Inferior parietal cortex (tissue), 1 donor: ENCODE results near the gene CIITA.
A peak's percentile ranks its signal among the peaks of the same experiment; 100 is the strongest.

Source experiments
- DNase-seq: peaks from one replicate; pipeline ENCODE4 v3.0.0-alpha.2; 2016; ENCODE audit errors: extremely low spot score

CIITA gene

DNA sequence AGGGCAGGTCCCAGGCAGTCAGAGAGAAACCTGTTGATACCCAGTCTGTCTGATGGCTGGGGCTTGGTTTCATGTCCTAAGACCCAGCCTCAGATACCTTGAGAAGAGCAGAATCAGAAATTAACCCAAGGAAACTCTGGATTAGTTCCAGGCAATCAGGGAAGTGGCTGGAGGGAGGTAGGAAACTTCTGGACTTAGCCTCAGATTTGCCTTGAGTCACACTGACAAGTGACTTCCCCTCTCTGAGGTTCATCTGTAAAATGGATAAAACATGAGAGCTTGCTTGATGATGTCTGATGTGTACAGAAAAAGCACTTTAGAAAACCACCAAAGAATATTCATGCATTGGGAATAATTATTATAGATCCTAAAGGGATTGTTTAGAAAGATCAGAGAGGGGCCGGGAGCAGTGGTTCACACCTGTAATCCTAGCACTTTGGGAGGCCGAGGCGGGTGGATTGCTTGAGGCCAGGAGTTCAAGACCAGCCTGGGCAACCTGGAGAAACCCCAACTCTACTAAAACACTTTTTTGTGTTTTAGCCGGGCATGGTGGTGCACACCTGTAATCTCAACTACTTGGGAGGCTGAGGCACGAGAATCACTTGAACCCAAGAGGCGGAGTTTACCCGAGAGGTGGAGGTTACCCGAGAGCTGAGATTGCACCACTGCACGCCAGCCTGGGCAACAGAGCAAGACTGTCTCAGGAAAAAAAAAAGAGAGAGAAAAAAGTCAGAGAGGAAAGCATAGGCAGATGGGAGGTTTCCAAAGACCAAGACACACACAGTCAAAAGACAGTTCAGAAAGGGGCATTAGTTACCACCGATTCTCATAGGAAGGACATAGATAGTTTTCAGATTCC lies 3.8 kb downstream of the CIITA start:
- DNase-seq: no peak

DNA sequence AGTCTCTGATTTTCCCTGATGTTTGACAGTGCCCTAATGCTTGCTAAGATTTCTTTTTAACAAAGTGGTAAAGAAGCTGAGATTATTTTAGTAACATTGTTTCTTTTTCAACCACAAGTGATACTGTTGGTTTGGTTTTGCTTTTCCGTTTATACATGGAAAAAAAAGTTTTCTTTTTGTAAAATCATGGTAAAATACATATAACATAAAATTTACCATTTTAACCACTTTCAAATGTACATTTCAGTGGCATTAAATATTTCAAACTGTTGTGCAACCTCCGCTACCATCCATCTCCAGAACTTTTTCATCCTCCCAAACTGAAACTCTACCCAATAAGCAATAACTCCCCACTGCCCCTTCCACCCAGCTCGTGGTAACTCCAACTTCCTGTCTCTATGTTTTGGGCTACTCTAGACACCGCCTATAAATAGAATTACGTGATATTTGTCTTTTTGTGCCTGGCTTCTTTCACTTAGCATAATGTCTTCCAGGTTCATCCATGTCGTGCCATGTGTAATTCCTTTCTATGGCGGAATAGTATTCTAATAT lies 4.6 kb downstream of the CIITA start:
- no peak for DNase-seq

DNA sequence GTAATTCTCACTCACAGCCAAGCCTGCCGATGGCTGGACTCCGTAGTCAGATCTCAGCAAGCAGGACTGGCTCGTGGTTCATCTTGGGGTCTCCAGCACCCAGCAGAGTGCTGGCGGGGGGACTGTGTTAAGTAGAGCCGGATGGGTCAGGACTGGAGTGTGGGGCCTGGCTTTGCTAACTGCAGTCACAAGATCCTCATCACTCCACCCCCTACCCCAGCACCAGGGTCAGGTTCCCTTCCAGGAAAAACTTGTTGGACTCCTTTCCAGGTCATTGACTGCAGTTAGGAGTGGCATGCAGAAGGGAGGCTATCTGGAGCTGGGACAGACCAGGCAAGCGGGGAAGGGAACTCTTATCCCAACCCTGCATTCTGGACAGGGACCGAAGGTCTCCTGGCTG lies 6.0 kb downstream of the CIITA start:
- DNase-seq: no peak

DNA sequence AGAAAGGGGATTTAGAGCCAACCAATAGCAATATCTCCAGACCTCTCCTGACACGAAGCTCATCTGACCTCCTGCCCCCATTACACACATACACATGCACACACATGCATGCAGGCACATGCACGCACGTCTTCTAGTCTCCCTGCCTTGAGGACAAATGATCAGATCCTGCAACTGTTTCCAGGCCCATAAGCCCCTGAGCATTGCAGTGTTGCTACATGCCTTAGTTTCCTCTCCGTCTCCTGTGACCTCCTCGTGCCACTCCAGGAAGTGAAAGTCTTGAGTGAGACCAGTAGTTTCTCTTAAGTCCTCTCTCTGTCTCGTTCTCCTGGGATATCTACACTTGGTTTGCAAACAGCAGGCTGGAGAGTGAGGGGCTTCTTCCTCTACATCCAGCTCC lies 8.2 kb downstream of the CIITA start:
- no peak for DNase-seq

DNA sequence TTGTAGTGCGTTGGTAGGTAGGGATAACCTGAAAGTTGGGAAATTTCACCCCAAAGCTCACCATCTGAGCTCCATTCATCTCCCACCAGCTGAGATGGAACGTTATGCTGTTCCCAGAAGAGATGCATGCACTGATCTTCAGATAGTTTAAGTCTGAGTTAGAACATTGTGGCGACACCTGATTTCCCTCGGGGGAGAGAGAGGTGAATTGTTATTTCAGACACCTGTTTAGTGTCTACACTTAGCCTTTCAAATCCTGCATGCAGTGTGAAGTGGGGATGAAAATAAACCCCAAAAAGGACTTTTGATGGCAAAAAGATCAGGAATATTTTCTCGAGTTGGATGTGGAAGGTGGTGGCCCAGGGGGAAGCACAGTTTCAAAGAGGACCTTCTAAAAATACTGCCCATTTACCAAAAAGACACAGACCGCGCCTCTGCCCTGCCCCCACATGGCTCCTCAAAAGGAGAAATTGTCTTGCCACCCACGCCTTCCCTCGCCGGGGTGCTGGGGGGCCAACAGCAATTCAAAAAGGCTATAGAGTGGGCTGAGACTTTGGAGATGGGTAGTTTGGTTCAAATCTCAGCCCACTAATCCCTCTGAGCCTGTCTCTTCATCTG lies 11.4 kb downstream of the CIITA start:
- no peak for DNase-seq

DNA sequence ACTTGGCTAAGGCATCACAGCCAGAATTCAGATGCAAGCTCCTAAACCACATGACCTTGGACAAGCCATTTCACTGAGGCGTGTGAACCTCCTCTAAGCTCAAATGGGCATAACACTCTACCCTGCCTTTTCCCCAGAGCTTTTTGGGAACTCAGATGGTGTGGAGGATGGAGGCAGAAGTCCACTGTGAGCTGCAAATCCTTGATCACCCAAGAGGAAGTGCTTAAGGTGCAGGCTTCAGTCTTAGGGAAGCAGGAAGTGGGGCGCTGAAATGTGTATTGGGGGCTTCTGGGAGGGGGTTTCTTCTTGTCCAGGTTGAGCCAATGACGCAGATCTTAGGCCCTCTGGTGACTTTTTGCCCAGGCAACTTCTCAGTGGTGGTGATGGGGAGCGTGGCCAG lies 12.9 kb downstream of the CIITA start:
- DNase-seq: no peak

DNA sequence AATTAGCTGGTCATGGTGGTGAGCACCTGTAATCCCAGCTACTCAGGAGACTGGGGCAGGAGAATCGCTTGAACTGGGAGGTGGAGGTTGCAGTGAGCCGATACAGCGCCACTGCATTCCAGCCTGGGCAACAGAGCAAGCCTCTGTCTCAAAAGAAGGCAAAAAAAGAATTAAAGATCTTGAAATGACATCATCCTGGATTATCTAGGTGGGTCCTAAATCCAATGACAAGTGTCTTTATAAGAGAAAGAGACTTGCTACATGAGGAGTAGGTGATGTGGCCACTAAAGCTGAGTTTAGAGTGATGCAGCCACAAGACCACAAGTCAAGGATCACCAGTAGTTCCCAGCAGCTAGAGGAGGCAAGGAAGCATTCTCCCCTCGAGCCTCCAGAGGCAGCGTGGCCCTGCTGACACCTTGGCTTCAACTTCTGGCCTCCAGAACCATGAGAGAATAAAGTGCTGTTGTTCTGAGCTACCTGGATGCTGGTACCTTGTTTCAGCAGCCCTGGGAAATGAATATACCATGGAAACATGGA lies 15.8 kb downstream of the CIITA start:
- no peak for DNase-seq

DNA sequence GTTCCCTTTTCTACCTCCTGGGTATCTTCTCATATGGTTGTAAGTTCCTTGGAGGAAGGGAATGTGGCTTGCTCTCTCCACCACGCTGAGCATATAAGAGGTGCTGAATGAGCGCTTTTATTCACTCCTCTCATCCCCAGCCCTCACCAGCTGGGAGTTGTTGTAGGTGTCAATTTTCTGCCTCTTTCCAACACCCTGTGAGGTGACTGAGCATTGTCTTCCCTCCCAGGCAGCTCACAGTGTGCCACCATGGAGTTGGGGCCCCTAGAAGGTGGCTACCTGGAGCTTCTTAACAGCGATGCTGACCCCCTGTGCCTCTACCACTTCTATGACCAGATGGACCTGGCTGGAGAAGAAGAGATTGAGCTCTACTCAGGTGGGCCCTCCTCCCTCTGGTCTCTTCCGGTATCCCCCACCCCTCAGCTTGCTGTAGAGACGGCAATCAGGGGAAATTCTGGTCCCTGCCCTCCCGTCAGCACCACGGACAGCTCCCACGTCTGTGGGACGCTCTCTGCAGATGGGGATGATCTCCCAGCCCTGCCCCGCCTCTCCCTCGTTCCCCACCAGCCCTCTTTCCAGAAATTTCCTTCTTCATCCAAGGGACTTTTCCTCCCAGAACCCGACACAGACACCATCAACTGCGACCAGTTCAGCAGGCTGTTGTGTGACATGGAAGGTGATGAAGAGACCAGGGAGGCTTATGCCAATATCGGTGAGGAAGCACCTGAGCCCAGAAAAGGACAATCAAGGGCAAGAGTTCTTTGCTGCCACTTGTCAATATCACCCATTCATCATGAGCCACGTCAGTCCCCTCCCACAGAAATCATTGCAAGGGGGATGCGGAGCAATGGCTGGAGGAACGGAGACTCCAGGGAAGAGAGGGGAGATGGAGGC lies 18.3 kb downstream of the CIITA start:
- no peak for DNase-seq

DNA sequence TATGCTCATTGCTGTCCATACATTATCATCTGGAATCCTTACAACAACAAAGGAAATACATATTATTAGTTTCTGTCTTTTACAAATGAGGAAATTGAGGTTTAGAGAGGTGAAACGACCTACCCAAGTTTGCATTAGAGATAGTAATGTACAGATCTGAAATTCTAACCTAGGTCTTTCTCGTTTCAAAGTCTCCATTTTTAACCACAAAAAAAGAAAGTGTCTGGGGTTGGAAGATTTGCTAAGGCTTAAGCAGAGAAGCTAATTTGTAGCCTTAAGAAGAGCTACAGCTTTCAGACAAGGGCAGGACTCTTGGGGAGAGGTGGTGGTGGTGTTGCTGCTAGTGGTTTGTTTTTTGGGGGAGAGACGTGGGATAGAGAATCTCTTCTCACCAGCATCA lies 19.2 kb downstream of the CIITA start:
- DNase-seq: no peak

DNA sequence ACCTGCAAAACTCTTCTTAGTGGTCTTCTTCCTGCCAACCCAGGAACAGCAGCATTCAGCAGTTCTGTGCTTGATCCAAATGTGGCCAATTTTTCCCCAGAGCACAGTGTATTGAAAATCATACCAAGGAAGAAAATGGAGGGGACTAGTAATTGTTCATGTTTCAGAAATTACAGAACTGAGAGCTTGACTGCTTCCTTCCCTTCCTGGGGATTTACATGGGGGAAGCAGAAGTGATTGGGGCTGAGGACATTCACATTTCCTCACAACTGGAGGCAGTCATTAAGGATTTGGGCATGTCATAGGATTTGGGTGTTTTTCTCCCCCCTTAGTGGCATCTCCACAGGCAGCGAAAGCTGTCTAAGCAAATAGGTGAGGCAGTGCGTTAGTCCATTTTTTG lies 19.7 kb downstream of the CIITA start:
- DNase-seq: no peak

DNA sequence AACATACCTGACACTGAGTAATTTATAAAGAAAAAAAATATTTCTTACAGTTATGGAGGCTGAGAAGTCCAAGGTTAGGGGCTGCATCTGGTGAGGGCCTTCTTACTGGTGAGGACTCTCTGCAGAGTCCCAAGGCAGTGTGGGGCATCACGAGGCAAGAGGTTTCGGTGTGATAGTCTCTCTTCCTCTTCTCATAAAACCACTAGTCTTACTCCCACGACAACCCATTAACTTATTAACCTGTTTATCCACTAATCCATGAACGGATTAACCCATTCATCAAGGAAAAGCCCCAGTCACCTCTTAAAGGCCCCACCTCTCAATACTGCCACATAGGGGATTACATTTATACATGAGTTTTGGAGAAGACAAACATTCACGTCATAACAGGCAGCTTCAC lies 20.1 kb downstream of the CIITA start:
- DNase-seq: no peak

DNA sequence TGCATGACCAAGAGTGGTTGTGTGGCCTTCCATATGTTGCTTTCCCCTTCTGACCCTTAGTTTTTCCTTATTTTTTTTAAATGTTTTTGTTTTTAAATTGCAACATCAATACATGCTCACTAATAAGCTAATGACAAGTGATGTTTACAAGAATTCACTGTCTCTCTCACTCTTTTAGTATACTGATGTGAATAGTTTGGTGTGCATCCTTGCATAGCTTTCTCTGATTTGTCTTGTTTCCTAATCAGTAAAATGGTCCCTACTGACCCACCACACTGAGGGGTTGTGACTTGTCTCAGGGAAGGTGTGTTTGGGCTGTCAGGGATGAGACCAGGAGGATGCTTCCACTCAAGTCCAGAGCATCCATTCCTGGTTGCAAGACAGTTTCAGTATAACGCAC lies 26.0 kb downstream of the CIITA start:
- no peak for DNase-seq

DNA sequence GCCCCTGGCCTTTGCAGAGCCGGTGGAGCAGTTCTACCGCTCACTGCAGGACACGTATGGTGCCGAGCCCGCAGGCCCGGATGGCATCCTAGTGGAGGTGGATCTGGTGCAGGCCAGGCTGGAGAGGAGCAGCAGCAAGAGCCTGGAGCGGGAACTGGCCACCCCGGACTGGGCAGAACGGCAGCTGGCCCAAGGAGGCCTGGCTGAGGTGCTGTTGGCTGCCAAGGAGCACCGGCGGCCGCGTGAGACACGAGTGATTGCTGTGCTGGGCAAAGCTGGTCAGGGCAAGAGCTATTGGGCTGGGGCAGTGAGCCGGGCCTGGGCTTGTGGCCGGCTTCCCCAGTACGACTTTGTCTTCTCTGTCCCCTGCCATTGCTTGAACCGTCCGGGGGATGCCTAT lies 29.5 kb downstream of the CIITA start:
- no peak for DNase-seq

DNA sequence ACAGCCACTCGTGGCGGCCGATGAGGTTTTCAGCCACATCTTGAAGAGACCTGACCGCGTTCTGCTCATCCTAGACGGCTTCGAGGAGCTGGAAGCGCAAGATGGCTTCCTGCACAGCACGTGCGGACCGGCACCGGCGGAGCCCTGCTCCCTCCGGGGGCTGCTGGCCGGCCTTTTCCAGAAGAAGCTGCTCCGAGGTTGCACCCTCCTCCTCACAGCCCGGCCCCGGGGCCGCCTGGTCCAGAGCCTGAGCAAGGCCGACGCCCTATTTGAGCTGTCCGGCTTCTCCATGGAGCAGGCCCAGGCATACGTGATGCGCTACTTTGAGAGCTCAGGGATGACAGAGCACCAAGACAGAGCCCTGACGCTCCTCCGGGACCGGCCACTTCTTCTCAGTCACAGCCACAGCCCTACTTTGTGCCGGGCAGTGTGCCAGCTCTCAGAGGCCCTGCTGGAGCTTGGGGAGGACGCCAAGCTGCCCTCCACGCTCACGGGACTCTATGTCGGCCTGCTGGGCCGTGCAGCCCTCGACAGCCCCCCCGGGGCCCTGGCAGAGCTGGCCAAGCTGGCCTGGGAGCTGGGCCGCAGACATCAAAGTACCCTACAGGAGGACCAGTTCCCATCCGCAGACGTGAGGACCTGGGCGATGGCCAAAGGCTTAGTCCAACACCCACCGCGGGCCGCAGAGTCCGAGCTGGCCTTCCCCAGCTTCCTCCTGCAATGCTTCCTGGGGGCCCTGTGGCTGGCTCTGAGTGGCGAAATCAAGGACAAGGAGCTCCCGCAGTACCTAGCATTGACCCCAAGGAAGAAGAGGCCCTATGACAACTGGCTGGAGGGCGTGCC lies 30.1 kb downstream of the CIITA start:
- no peak for DNase-seq

DNA sequence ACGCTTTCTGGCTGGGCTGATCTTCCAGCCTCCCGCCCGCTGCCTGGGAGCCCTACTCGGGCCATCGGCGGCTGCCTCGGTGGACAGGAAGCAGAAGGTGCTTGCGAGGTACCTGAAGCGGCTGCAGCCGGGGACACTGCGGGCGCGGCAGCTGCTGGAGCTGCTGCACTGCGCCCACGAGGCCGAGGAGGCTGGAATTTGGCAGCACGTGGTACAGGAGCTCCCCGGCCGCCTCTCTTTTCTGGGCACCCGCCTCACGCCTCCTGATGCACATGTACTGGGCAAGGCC lies 30.7 kb downstream of the CIITA start:
- DNase-seq: no peak

DNA sequence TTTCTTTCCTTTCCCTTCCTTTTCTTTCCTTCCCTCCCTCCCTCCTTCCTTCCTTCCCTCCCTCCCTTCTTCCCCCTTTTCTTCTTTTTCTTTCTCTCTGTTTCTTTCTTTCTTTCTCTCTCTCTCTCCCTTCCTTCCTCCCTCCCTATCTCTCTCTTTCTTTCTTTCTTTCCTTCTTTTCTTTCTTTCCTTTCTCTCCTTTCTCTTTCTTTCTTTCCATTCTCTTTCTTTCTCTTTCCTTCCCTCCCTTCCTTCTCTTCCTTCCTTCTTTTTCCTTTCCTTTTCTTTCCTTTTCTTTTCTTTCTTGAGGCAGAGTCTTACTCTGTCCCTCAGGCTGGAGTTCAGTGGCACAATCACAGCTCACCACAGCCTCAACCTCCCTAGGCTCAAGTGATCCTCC lies 34.3 kb downstream of the CIITA start:
- no peak for DNase-seq

DNA sequence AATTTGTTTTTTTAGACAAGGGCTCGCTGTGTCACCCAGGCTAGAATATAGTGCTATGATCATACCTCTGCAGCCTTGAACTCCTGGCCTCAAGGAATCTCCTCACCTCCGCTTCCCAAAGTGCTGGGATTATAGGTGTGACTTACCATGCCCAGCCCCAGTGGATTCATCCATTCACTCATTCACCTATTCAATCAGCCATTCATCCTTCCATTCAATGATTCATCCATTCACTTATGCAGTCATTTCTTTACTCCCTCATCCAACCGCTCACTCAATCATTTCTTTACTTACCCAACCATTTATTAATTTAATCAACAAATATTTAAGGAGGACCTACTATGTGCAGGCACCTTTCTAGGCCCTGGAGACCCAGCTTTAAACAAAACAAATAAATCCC lies 39.5 kb downstream of the CIITA start:
- no peak for DNase-seq

DNA sequence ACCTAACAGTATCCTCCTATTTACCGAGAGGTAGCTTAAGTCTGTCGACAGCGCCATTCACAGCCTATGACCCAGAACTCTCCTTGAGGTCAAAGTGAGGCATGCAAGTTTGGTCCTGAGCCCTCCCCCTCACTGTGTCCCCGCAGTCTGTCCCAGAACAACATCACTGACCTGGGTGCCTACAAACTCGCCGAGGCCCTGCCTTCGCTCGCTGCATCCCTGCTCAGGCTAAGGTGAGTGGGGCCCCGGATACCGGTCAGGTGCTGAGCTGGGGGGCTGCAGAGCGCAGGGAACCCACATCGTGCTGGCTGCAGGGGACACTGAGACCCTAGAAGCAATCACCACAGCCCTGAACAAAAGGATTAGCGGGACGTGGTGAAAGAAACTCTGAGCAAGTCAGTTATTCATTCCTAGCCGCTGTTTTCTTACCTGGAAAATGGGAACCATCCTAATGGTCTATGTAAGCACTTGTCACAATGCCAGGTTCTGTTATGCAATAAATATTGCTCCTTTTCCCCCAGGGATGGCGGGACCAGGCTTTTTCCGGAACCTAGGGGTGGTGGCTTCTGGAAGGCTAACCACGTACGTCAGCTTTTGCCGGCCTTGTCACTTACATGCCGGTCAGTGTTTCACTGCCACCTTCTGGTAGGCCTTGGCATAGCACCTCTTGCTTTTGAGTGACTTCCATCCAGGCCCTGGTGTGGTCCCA lies 41.4 kb downstream of the CIITA start:
- peak; percentile 97 for DNase-seq

DNA sequence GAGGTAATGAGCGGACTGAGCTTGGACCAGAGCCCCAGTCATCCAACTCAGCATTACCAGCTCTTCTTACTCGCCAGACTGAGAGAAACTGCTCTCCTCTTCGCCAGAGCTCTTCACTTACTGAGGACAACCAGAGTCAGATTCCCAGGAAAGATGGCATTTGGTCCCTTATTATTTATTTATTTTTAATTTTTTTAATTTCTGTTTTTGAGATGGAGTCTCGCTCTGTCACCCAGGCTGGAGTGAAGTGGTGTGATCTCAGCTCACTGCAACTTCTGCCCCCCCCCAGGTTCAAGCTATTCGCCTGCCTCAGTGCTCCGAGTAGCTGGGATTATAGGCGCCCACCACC lies 42.0 kb downstream of the CIITA start:
- DNase-seq: no peak

DNA sequence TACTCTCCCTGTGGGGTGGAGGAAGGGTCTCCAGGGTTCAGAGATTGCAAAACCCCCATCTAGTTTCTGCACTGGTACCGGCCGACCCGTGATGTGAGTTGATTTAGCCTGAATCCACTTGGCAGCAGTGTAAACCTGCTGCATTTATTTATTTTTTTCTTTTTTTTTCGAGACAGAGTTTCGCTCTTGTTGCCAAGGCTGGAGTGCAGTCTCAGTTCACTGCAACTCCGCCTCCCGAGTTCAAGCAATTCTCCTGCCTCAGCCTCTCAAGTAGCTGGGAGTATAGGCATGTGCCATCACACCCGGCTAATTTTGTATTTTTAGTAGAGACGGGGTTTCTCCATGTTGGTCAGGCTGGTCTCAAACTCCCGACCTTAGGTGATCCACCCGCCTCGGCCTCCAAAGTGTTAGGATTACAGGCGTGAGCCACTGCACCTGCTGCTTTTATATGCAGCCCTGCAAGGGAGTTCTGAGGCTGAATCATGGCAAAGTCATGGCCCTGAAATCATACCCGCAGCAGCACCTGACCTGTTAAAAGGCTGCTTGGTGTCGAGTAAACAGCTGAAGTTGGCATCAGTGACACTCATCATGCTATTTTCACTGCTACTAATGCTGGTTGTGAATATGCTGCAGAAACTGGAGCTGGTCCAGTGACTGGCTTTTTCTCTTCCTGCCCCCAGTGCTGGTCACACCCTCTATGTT lies 43.9 kb downstream of the CIITA start:
- DNase-seq: no peak
